Activated T-helper 2 cell treated with anti-CD3 and anti-CD28 coated beads, Interferon-gamma antibody, Interleukin-2, Interleukin-4, amounts not matched to agents 10 μg/mL and 5 μg/mL and 100 μg/mL, durations not matched to agents 14 hours and 24 hours and 36 hours (primary cell): ENCODE measurements around the gene SOCS3. TPM values are rescaled to one million over a fixed set of nuclear protein-coding genes. Genes with fewer than 3 reads are reported as not detected.

Experiments used
- DNase-seq: peaks from one replicate; pipeline ENCODE4 v3.0.0; 2021; ENCODE audit warnings: low spot score
- H3K27ac Mint-ChIP-seq: one replicate; pipeline ENCODE4 v1.8.0; 2021; ENCODE audit warnings: mixed read lengths
- H3K27me3 Mint-ChIP-seq: one replicate; pipeline ENCODE4 v1.8.0; 2021; ENCODE audit warnings: low read depth, mixed read lengths
- H3K36me3 Mint-ChIP-seq: one replicate; pipeline ENCODE4 v1.8.0; 2021; ENCODE audit warnings: low read depth, mixed read lengths
- H3K4me1 Mint-ChIP-seq: one replicate; pipeline ENCODE4 v1.8.0; 2021; ENCODE audit warnings: low read depth, mixed read lengths
- H3K4me3 Mint-ChIP-seq: one replicate; pipeline ENCODE4 v1.8.0; 2021; ENCODE audit warnings: low read depth, mild to moderate bottlenecking, moderate library complexity, mixed read lengths
- H3K9me3 Mint-ChIP-seq: one replicate; pipeline ENCODE4 v1.8.0; 2021; ENCODE audit warnings: mixed read lengths
- intact Hi-C: fragments of 100-400 bp; cut with micrococcal nuclease; formaldehyde crosslinking; loops from one replicate; pipeline ENCODE4 v1.15.1; 2023
- total RNA-seq: library from RNA; stranded (reverse); gene quantifications from 2 replicates; pipeline ENCODE4 v1.2.3, GENCODE V29; 2022

SOCS3 gene
- total RNA-seq, 1 donor from 2014 or later = 99.8 TPM

DNA sequence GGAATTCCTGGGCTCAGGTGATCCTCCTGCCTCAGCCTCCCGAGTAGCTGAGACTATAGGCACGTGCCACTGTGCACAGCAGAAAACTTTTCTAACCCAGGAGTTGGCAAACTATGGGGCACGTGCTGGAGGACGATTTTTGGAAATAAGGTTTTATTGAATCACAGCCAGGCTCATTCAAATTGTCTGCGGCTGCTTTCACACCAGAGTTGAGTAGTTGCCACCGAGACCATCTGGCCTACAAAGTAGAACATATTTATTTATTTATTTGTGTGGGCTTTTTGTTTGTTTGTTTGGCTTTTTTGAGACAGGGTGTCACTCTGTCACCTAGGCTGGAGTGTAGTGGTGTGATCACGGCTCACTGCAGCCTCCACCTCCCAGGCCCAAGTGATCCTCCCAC lies 11.2 kb upstream of the SOCS3 start:
- intact Hi-C loops = no loop called here
- no peak for DNase-seq
- Mint-ChIP-seq H3K27me3 (peaks cover 1% of the 10 kb centered on the region), H3K4me3 (no peak overlapping the region), H3K27ac (no peak overlapping the region), H3K36me3 (no peaks in the 10 kb centered on the region), H3K4me1 (peaks cover under 1% of the 10 kb centered on the region), H3K9me3 (no peaks in the 10 kb centered on the region)

DNA sequence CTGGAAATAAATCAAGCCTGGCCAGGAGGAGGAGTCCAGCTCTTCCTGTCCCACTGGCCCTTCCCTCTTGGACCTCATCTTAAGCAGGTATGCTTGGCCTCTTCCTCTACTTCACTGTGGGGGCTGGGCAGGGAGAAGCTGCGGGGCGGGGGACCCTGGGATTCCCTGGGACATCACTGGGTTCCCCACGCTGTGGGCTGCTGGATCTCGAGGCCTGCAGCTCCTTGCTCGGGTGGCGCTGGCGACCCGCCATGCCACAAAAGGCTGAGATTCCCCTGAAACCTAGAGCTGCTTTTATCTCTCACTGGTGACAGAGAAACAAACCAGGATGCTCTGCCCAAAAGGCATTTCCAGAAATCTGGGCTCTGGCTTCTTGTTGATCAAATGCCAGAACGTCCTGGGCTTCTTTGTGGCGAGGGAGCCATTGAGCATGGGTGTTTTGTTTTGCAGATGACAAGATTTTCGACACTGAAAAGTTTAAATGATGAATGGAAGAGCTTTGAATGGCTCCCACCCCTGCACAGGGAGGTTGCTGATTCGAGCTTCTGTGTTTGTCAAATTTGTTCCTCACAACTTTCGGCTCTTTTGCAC lies 10.0 kb upstream of the SOCS3 start:
- no peaks in the 10 kb centered on the region for H3K9me3 Mint-ChIP-seq
- peaks cover 4% of the 10 kb centered on the region for H3K4me1 Mint-ChIP-seq
- H3K36me3 Mint-ChIP-seq = no peaks in the 10 kb centered on the region
- no peak for DNase-seq
- H3K27me3 Mint-ChIP-seq = peaks cover 3% of the 10 kb centered on the region
- no peak overlapping the region for H3K27ac Mint-ChIP-seq
- no peak overlapping the region for H3K4me3 Mint-ChIP-seq
- intact Hi-C loops = no loop called here

DNA sequence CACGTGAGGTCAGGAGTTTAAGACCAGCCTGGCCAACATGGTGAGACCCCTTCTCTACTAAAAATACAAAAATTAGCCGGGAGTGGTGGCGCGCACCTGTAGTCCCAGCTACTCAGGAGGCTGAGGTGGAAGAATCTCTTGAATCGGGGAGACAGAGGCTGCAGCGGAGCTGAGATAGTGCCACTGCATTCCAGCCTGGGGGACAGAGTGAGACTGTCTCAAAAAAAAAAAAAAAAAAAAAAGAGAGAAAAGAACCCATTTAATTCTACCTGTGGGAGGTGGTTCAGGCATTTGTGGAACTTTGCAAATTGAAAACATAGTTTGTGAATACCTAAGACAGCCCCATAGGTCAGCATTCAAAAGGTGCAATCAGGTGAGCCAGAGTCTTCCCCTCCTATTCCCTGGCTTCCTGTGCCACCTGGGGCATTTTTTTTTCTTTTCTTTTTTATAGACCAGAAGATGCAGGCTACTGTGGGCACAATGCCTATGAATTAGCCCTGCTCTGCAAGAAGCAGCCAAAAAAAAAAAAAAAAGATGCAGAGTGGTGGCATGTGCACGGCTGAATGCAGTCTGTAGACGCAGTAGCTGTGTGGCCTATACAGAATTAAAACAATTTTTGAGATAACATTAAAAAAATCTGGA lies 9.1 kb upstream of the SOCS3 start:
- DNase-seq = no peak
- no peak overlapping the region for H3K27ac Mint-ChIP-seq
- no peaks in the 10 kb centered on the region for H3K36me3 Mint-ChIP-seq
- no peaks in the 10 kb centered on the region for H3K9me3 Mint-ChIP-seq
- intact Hi-C loops = no loop called here
- no peak overlapping the region for H3K4me3 Mint-ChIP-seq
- peaks cover 11% of the 10 kb centered on the region for H3K4me1 Mint-ChIP-seq
- peaks cover 5% of the 10 kb centered on the region for H3K27me3 Mint-ChIP-seq

DNA sequence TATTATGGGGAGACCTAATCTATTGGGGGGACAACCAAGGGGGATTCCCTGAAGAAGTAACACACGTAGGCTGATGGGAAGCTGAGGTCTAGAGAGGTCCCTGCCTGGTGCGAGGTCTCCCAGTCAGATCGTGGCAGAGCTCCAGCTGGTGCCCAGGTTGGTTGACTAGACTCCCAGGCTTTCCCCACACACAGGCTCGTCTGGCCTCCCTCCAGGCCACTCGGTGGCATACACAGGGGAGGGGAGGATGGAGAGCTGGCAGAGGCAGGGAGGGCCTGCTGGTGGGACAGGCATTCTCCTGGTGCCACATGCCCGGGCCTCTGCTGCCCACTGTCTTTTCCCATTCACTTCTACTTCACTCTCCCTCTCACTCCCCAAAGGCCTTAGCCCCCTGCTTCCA lies 8.5 kb upstream of the SOCS3 start:
- H3K4me3 Mint-ChIP-seq = no peak overlapping the region
- no peak overlapping the region for H3K27ac Mint-ChIP-seq
- no peak for DNase-seq
- H3K36me3 Mint-ChIP-seq = no peaks in the 10 kb centered on the region
- peaks cover 11% of the 10 kb centered on the region for H3K4me1 Mint-ChIP-seq
- intact Hi-C loops = no loop called here
- H3K27me3 Mint-ChIP-seq = peaks cover 8% of the 10 kb centered on the region
- H3K9me3 Mint-ChIP-seq = no peaks in the 10 kb centered on the region

DNA sequence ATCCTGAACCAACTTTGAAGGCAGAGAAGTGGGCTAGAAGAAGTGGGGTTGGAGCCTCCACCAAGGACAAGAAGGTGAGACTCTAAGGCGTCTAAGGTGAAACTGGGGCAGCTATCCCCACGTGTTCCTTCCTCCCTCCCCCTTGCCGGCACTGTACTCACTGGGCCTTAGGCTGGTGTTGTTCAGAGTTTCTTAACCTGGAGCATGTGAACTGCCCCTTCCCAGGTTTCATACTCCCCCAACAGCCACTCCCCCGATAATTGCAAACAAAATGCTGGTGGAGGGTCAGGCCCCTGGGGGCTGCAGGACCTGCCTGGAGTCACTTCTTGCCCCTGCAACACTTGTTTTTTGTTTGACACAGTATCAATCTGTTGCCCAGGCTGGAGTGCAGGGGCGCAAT lies 7.3 kb upstream of the SOCS3 start:
- Mint-ChIP-seq H3K36me3 (no peaks in the 10 kb centered on the region), H3K9me3 (no peaks in the 10 kb centered on the region), H3K4me1 (peaks cover 14% of the 10 kb centered on the region), H3K27ac (no peak overlapping the region), H3K27me3 (peaks cover 12% of the 10 kb centered on the region), H3K4me3 (no peak overlapping the region)
- no peak for DNase-seq
- intact Hi-C loops = no loop called here

DNA sequence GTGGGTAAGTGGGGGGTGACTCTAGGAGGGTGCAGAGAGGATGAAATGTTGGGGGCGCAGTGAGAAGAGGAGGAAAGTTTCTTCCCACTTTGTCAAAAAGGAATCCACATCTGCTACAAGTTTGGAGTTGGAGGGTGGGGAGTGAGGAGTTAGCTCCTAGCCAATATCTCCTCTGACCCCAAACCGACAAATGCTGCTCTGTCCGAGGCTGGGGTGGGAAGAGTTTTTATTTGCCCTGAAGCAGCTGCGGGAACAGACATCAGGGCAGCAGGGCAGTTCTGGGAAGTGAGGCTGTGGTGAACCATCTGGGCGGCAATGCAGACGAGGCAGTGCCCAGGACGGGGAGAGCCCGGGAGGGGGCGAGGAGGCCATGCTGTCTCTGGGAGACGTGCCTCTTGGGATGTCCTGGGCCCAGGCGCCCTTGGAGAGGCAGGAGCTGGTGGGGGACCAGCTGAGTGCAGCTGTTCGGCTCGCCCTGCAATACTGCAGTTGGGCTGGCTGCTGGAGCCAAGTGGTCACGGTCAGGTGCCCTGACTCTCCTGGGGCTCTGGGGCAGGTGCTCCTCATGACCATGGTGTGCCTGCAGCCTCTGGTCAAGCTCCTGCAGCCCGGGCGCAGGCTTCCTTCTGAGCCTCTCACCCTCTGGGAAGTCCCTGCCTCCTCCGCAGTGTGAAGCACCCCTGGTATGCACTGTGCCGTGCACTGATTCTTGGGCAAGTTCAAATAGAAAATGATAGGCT lies 6.4 kb upstream of the SOCS3 start:
- no peaks in the 10 kb centered on the region for H3K9me3 Mint-ChIP-seq
- peak overlapping the region; percentile 11 for H3K27ac Mint-ChIP-seq
- DNase-seq = no peak
- H3K27me3 Mint-ChIP-seq = peaks cover 14% of the 10 kb centered on the region
- no peaks in the 10 kb centered on the region for H3K36me3 Mint-ChIP-seq
- intact Hi-C loops = no loop called here
- no peak overlapping the region for H3K4me3 Mint-ChIP-seq
- peaks cover 14% of the 10 kb centered on the region for H3K4me1 Mint-ChIP-seq

DNA sequence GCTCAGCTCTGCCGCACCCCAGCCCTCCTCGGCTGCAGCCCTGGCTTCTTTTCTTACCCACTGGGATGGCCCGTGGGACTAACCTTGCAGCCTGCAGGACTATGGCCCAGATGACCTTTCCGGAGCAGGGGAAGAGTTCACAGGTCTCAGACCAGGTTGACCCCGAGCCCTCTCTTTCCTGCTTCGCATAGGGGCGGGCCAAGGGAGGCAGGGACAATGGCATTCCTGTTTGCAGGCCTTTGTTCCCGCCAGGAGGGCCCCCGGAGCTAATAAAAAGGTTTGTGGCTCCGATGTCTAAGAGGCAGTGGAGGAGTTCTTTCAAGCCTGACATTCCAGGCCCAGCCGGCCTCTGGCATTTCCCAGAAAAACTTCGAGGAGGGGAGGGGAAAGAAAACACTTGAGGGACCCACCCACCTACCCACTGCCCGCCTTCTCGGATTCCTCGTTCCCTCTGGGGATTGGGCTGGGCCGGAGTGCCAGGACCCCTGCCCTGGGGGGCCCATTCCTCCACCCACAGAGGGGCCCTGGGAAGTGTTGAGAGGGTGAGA lies 5.8 kb upstream of the SOCS3 start:
- no peak for DNase-seq
- Mint-ChIP-seq H3K36me3 (no peaks in the 10 kb centered on the region), H3K4me3 (no peak overlapping the region), H3K9me3 (no peaks in the 10 kb centered on the region), H3K4me1 (peaks cover 18% of the 10 kb centered on the region), H3K27ac (no peak overlapping the region), H3K27me3 (peaks cover 14% of the 10 kb centered on the region)
- intact Hi-C loops = no loop called here

DNA sequence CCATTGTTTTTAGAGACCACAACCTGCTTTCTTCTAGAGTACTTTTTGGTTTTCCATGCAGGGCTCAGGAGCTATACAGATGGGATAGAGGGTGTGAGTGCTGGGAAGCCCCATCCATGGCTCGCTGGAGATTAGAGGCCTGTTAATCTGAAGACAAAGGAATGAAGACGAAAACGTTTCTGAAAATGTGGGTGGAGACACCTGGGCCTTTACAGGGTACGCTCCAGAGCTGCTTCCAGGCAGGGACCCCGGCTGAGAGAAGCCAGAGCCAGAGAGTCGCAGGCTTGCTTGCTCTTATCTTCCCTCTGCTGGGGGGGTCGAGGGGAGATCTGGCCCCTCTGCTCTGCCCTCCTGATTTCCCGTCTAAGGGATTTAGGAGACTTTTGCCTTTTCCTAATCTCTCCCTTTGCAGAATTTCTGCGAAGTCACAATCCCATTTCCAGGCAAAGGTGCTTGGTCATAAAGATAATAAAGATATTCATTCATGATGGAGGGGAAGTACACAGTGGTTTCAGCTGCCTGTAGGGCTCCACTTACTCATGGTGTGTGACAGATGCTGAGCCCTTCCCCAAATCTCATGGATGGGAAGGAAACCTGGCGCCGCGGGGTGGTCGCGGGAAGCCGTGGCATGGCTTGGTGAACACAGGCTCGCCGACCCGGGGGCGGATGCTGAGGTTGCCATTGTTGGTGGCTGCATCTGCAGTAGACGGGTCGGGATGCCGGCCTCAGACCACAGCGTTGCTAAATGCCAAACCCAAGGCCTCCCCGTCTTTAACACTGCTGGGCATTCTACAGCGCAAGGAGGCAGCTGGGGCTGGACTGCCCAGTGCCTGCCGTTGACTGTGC lies 4.8 kb upstream of the SOCS3 start:
- H3K4me1 Mint-ChIP-seq = peaks cover 19% of the 10 kb centered on the region
- H3K9me3 Mint-ChIP-seq = no peaks in the 10 kb centered on the region
- H3K27ac Mint-ChIP-seq = no peak overlapping the region
- intact Hi-C loops = no loop called here
- DNase-seq = no peak
- peaks cover 14% of the 10 kb centered on the region for H3K27me3 Mint-ChIP-seq
- H3K4me3 Mint-ChIP-seq = no peak overlapping the region
- peaks cover 1% of the 10 kb centered on the region for H3K36me3 Mint-ChIP-seq

DNA sequence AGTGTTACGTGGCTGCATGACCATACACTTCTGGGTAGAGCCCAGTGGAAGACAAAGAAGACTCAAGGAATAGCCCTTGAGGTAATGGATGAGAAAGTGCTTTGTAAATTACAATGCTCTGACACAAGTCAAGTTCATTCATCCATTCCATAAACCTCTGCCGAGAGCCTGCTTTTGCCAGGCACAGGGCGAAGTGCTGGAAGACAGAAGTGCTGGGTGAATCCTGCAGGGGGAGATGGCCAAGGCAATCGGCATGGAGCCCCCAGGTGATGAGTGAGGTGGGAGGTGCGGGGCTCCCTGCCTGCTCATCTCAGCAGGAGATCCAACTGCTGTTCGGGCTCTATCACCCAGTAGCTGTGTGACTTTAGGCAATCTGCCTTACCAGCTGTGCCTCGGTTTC lies 2.8 kb upstream of the SOCS3 start:
- Mint-ChIP-seq H3K27ac (no peak overlapping the region), H3K27me3 (peaks cover 14% of the 10 kb centered on the region), H3K4me1 (peaks cover 19% of the 10 kb centered on the region), H3K4me3 (no peak overlapping the region), H3K36me3 (peaks cover 17% of the 10 kb centered on the region), H3K9me3 (no peaks in the 10 kb centered on the region)
- intact Hi-C loops = no loop called here
- no peak for DNase-seq

DNA sequence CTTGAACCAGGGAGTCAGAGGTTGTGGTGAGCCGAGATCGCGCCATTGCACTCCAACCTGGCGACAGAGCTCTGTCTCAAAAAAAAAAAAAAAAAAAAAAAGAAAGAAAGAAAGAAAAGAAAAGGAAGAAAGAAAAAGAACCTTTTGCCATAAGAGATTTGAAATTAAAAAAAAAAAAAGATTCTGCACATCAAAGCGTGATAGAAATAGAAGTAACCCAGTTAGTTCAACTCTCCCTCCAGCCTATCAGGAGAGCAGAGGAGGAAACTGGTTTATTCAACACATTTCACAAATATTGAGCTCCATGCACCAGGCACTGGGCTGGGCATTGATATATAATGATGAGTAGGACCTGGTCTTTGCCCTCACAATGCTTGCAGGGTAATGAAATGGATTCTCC lies 2.4 kb upstream of the SOCS3 start:
- H3K27ac Mint-ChIP-seq = no peak overlapping the region
- H3K4me3 Mint-ChIP-seq = no peak overlapping the region
- H3K27me3 Mint-ChIP-seq = peaks cover 14% of the 10 kb centered on the region
- DNase-seq = no peak
- H3K36me3 Mint-ChIP-seq = peaks cover 21% of the 10 kb centered on the region
- intact Hi-C loops = no loop called here
- H3K4me1 Mint-ChIP-seq = peaks cover 22% of the 10 kb centered on the region
- H3K9me3 Mint-ChIP-seq = no peaks in the 10 kb centered on the region

DNA sequence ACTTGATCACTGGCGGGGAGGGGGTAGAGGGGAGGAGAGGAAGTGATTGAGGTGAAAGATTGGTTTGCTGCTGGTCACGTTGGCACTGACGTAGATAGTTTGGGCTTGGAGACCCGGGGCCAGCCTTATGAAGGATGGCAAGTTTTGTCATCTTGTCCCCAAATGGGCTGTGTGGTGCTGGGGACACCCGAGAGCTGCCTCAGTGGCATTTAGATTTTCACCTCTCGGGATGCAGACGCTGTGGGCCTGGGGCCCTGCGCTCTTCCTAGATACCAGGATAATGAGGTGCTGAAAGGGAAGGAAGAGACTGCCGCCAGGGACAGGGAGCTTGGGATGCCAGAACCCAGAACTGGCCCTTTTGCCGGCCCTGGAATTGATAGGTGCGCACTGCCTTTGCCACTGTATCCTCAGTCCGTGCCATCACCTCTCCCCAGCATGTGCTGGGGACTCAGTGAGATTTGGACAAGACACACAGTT lies 1.4 kb upstream of the SOCS3 start:
- DNase-seq = no peak
- Mint-ChIP-seq H3K9me3 (no peaks in the 10 kb centered on the region), H3K4me3 (peak overlapping the region; percentile 83), H3K27ac (peak overlapping the region; percentile 90), H3K27me3 (peaks cover 14% of the 10 kb centered on the region), H3K36me3 (peaks cover 31% of the 10 kb centered on the region), H3K4me1 (peaks cover 26% of the 10 kb centered on the region)
- intact Hi-C loops = loop anchor here (2.0 kb wide), 1 partner anchor 72 kb away; no protein-coding TSS in a partner anchor
